ENCODE results near the gene FRMD4A. TPM values are rescaled to one million over a fixed set of nuclear protein-coding genes. Genes with fewer than 3 reads are reported as not detected.

The FRMD4A gene
- total RNA-seq, 1 donor from 2014 or later = 34.6 TPM

DNA sequence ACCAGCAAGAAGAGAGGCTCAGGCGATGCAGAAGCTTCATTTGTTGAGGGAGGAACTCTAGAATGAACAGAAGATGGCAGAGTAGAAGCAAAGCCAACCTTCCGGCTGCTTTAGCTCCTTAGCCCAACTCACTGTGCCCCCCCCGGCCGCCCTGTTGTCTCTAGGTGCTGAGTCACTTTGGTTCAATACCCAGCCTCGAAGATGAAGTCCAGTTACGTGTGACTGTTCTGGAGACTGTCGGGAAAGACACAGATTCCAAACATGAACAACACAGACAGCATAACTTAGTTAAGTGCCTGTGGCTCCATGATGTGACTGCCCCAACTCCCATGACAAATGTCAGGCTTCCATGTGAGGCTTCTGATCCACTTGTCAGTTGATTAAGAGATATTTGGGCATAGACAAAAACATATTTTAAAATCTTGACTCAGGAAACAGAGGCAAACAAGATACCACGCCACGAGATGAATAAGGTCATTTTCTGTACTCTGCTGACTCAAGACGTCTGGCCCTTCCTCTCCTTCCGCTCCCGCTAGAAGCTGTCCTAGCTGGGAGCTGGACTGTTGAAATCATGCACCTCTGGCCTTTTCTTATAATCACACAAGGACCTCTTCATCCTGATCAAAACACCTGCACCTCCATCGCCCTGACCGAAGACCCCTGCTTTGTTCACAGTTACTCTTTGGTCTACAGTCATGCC lies 199.3 kb downstream of the FRMD4A start:
- no peak for DNase-seq (ENCODE audit: low read depth)
- TF ChIP-seq, protein P1, sequence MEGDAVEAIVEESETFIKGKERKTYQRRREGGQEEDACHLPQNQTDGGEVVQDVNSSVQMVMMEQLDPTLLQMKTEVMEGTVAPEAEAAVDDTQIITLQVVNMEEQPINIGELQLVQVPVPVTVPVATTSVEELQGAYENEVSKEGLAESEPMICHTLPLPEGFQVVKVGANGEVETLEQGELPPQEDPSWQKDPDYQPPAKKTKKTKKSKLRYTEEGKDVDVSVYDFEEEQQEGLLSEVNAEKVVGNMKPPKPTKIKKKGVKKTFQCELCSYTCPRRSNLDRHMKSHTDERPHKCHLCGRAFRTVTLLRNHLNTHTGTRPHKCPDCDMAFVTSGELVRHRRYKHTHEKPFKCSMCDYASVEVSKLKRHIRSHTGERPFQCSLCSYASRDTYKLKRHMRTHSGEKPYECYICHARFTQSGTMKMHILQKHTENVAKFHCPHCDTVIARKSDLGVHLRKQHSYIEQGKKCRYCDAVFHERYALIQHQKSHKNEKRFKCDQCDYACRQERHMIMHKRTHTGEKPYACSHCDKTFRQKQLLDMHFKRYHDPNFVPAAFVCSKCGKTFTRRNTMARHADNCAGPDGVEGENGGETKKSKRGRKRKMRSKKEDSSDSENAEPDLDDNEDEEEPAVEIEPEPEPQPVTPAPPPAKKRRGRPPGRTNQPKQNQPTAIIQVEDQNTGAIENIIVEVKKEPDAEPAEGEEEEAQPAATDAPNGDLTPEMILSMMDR (conservative IDR thresholded peaks at IDR 0.05; ENCODE audit: low read depth, low read length) = no peak
- H3K4me3 ChIP-seq (ENCODE audit: low read depth, low read length) = no peak overlapping the region

DNA sequence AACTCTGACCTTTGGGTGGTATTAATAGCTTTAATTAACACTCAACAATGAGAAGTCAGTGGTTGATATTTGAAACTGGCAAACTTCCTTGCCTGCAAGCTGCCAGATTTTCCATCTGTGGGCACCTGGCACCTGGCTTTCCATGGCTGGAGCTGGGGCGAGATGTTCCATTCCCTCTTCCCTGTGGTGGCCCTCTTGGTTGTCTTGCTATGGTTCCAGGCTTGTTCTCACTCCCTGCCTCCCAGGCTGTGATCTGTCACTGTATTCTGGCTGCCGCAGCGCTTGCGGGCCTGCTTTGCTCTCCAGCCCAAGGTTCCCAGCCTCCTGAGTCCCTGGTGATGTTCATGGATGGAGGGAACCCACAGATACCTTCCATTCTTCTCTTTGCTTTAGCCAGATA lies 201.0 kb downstream of the FRMD4A start:
- TF ChIP-seq, protein P1 (conservative IDR thresholded peaks at IDR 0.05; ENCODE audit: low read depth, low read length) = no peak
- no peak for DNase-seq (ENCODE audit: low read depth)
- no peak overlapping the region for H3K4me3 ChIP-seq (ENCODE audit: low read depth, low read length)

DNA sequence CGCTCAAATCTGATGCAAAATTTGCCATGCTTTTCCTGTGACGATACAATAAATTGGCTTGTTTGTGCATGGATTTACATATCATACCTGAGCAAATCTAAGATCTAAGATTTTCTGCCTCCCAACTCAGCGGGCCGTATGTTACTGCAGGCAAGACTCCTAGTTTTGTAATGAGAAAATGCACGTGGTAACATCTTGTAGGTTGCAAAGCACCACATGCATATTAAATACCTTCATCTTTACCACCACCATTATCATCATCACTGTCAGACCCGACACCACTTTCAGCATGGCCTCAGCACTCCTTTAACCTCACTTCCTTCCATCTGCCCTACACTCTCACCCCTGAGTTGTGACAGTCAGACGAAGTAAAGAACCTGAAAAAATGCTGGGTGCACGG lies 202.2 kb downstream of the FRMD4A start:
- TF ChIP-seq, protein P1 (conservative IDR thresholded peaks at IDR 0.05; ENCODE audit: low read depth, low read length) = no peak
- no peak for DNase-seq (ENCODE audit: low read depth)
- H3K4me3 ChIP-seq (ENCODE audit: low read depth, low read length) = no peak overlapping the region

DNA sequence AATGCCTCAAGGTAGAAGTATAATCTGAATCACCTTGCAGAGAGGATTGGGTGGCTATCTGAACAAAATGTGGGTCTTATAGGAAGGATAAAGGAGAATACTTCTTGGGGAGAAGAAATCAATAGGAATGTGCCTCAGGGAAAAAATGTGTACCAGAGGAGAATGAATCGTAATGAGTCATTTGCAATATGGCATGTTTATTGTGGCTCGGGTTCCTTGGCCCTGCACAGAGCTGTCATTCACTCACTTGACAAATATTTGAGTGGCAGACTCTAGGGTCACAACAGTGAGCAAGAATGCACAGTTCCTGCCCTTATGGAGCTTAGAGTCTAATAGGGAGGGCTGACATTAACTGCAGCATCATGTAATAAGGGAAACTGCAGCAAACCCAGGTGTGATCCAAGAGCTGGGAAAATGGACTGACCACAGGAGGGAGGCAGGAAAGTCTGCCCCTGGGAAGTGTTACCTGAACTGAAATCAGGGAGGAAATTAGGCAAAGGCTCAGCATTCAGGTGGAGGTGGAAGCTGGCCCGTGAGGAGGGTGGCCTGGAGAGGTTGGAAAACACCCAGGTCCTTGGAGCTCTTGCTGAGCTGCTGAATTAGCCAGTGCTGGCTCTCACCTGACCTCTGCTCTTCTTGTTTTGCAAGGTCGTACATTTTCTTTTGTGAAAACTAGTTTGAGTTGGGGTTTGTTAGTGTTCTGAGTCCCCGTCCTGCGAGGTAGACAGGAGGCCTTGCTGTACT lies 203.9 kb downstream of the FRMD4A start:
- no peak for DNase-seq (ENCODE audit: low read depth)
- TF ChIP-seq, protein P1 (conservative IDR thresholded peaks at IDR 0.05; ENCODE audit: low read depth, low read length) = no peak
- no peak overlapping the region for H3K4me3 ChIP-seq (ENCODE audit: low read depth, low read length)

DNA sequence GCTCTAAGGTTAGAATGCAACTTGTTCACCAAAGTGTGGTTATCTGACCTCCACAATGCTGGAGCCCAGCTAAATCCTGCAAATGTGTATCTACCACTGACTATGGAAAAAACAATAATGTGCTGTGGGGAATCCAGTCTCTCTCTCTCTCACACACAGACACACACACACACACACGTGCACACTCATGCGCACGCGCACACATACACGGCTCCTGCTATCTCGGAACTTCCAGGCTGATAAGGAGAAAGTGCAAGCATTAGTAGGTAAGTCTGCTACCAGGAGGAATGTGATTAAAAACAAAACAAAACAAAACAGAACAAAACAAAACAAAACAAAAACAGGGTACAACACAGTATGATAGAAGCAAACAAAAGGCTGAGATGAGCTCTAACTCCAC lies 205.2 kb downstream of the FRMD4A start:
- no peak overlapping the region for H3K4me3 ChIP-seq (ENCODE audit: low read depth, low read length)
- no peak for DNase-seq (ENCODE audit: low read depth)
- TF ChIP-seq, protein P1 (conservative IDR thresholded peaks at IDR 0.05; ENCODE audit: low read depth, low read length) = no peak

DNA sequence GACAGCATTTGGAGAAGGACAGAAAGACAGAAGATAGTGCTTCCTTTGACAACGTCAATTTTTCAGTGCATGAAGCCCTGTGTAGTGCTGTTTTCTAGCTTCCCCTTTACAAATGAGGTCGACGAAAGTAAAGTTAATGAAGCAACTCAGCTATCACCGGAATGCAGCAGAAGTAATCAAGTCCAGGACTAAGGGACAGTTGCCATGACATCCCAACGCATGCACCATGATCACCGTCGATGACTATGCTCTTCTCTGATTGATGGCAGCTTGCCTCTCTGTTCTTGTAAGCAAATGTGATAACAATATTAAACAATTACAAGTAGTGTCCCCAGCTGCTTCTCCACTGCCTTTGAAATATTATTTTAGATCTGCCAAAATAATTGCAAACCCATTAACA lies 205.8 kb downstream of the FRMD4A start:
- TF ChIP-seq, protein P1 (conservative IDR thresholded peaks at IDR 0.05; ENCODE audit: low read depth, low read length) = no peak
- no peak overlapping the region for H3K4me3 ChIP-seq (ENCODE audit: low read depth, low read length)
- peak; percentile 13 for DNase-seq (ENCODE audit: low read depth)

Data from epithelial cell of proximal tubule (primary cell).